ENCODE results near the gene CUX1. TPM values are rescaled to one million over a fixed set of nuclear protein-coding genes. Genes with fewer than 3 reads are reported as not detected.

Gene CUX1
- total and polyA plus RNA-seq, 2 of the 13 experiments (the other 11 are each of a cell fraction or from before 2014, with no cell fraction given), result 13.7 to 14.9 TPM

GRCh38 chr7:101814081-101814990 lies 3.1 kb upstream of the CUX1 start (continued):
- TF ChIP-seq HINFP (CRISPR knock-in tag; IDR thresholded peaks at IDR 0.05; ENCODE audit: low read depth) (peak; percentile 55; the same call in 1 of the 2 replicates), MED1 (CRISPR knock-in tag; IDR thresholded peaks at IDR 0.05) (peak; percentile 35; the same call in 1 of the 2 replicates), SKI (IDR thresholded peaks at IDR 0.05; ENCODE audit: partially characterized antibody) (peak; percentile 21), ZNF329 (CRISPR knock-in tag; IDR thresholded peaks at IDR 0.05; ENCODE audit: low read depth) (peak; percentile 65; the same call in 1 of the 2 replicates), FUBP1 (CRISPR knock-in tag; IDR thresholded peaks at IDR 0.05; ENCODE audit: borderline replicate concordance) (no peak), TFDP2 (CRISPR knock-in tag; IDR thresholded peaks at IDR 0.05) (peak; percentile 89), KLF13 (CRISPR knock-in tag; IDR thresholded peaks at IDR 0.05) (no peak), BORCS8-MEF2B (CRISPR knock-in tag; IDR thresholded peaks at IDR 0.05) (peak; percentile 64), ARNT2 (CRISPR knock-in tag; IDR thresholded peaks at IDR 0.05; ENCODE audit: low read depth) (peak; percentile 88), ZBTB1 (CRISPR knock-in tag; IDR thresholded peaks at IDR 0.05; ENCODE audit: borderline replicate concordance) (no peak), HOXA7 (CRISPR knock-in tag; IDR thresholded peaks at IDR 0.05) (no peak), ATM (IDR thresholded peaks at IDR 0.05; ENCODE audit: borderline replicate concordance) (no peak), SOX5 (CRISPR knock-in tag; IDR thresholded peaks at IDR 0.05; ENCODE audit: borderline replicate concordance) (peak; percentile 13; the same call in 1 of the 2 replicates), CBFB (CRISPR knock-in tag; IDR thresholded peaks at IDR 0.05) (no peak), RFXAP (CRISPR knock-in tag; IDR thresholded peaks at IDR 0.05; ENCODE audit: borderline replicate concordance) (no peak; the same call in 1 of the 2 replicates), HOXA3 (CRISPR knock-in tag; IDR thresholded peaks at IDR 0.05) (peak; percentile 82)
- TF ChIP-seq, protein P1, sequence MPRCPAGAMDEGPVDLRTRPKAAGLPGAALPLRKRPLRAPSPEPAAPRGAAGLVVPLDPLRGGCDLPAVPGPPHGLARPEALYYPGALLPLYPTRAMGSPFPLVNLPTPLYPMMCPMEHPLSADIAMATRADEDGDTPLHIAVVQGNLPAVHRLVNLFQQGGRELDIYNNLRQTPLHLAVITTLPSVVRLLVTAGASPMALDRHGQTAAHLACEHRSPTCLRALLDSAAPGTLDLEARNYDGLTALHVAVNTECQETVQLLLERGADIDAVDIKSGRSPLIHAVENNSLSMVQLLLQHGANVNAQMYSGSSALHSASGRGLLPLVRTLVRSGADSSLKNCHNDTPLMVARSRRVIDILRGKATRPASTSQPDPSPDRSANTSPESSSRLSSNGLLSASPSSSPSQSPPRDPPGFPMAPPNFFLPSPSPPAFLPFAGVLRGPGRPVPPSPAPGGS (CRISPR knock-in tag; IDR thresholded peaks at IDR 0.05), result peak; percentile 66
- TF ChIP-seq, protein P2, sequence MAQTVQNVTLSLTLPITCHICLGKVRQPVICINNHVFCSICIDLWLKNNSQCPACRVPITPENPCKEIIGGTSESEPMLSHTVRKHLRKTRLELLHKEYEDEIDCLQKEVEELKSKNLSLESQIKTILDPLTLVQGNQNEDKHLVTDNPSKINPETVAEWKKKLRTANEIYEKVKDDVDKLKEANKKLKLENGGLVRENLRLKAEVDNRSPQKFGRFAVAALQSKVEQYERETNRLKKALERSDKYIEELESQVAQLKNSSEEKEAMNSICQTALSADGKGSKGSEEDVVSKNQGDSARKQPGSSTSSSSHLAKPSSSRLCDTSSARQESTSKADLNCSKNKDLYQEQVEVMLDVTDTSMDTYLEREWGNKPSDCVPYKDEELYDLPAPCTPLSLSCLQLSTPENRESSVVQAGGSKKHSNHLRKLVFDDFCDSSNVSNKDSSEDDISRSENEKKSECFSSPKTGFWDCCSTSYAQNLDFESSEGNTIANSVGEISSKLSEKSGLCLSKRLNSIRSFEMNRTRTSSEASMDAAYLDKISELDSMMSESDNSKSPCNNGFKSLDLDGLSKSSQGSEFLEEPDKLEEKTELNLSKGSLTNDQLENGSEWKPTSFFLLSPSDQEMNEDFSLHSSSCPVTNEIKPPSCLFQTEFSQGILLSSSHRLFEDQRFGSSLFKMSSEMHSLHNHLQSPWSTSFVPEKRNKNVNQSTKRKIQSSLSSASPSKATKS (CRISPR knock-in tag; IDR thresholded peaks at IDR 0.05), result no peak
- TF ChIP-seq, protein P3, sequence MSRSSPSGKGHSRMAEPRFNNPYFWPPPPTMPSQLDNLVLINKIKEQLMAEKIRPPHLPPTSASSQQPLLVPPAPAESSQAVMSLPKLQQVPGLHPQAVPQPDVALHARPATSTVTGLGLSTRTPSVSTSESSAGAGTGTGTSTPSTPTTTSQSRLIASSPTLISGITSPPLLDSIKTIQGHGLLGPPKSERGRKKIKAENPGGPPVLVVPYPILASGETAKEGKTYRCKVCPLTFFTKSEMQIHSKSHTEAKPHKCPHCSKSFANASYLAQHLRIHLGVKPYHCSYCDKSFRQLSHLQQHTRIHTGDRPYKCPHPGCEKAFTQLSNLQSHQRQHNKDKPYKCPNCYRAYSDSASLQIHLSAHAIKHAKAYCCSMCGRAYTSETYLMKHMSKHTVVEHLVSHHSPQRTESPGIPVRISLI (CRISPR knock-in tag; IDR thresholded peaks at IDR 0.05; ENCODE audit: borderline replicate concordance), result peak; percentile 19; the same call in 1 of the 2 replicates
